Hepatic stellate cell (primary cell): ENCODE results near the gene EP400.

Experiments used
- DNase-seq: peaks from one replicate; pipeline ENCODE4 v3.0.0; 2011; ENCODE audit warnings: low spot score

EP400 gene

GRCh38 chr12:132121283-132121682, 171.5 kb downstream of the EP400 start:
- no peak for DNase-seq

GRCh38 chr12:132123970-132124765, 174.4 kb downstream of the EP400 start:
- DNase-seq, result no peak

GRCh38 chr12:132124766-132125425, 175.2 kb downstream of the EP400 start:
- no peak for DNase-seq

GRCh38 chr12:132125736-132126135, 176.0 kb downstream of the EP400 start:
- DNase-seq, result no peak

- no peak for DNase-seq
Observed at GRCh38 chr12:132127041-132127440, 177.3 kb downstream of the EP400 start.

GRCh38 chr12:132129007-132129406, 179.3 kb downstream of the EP400 start:
- DNase-seq, result no peak

GRCh38 chr12:132130690-132131089, 180.9 kb downstream of the EP400 start:
- no peak for DNase-seq
